ENCODE data around the gene ASPHD2.
"Not testable (repeated sequence)": the region's sequence is repeated elsewhere in the genome, so short reads cannot be mapped to it uniquely, and the experiment has no call there.

Gene ASPHD2

DNA sequence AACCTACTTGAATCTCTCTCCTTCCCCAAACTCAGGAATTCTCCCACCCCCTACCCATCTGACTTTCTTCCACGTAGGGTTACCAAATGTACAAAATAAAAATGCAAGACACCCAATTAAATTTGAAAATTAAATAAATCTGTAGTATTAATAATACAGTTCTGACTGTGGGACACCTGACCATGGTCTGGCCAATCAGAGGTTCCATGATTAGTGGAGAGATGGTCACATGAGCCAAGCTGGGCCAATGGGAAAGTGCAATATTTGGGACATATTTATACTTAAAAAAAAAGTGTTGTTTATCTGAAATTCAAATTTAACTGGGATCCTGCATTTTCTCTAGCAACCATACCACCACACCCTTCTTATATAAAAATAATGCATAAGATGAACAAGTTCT is 29.8 kb upstream of the ASPHD2 start:
- Mint-ChIP-seq H3K36me3 (ENCODE audit: insufficient read depth) (no peaks in the 10 kb centered on the region), H3K27ac (ENCODE audit: low read depth) (no peak overlapping the region), H3K4me1 (no peaks in the 10 kb centered on the region), H3K4me3 (no peak overlapping the region), H3K27me3 (peaks cover 28% of the 10 kb centered on the region), H3K9me3 (no peaks in the 10 kb centered on the region)
- ATAC-seq (replicated peaks; ENCODE audit: extremely low read depth, poor library complexity, severe bottlenecking), result no peak
- DNase-seq (ENCODE audit: low spot score in 2 of 2), result no peak

DNA sequence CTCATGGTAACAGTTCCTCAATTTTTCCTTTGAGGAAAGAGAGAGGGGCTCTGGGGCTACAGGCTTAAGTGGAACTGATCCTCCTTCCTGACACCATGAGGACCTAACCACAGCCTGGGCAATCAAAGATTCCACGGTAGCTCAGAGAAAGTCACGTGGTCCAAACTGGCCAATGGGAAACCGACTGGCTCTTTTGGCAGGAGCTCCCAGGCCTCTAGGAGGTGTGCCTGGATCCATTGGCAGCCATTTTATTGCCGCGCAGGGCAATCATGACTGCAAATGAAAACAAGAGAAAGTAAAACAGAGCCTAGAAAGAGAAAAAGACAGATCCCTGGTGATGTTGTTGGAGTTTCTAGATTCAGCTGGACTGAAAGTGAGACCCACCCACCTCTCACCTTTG is 27.3 kb upstream of the ASPHD2 start:
- Mint-ChIP-seq H3K36me3 (ENCODE audit: insufficient read depth) (no peaks in the 10 kb centered on the region), H3K27me3 (peaks cover 46% of the 10 kb centered on the region), H3K9me3 (no peaks in the 10 kb centered on the region), H3K27ac (ENCODE audit: low read depth) (no peak overlapping the region), H3K4me1 (no peaks in the 10 kb centered on the region), H3K4me3 (no peak overlapping the region)
- DNase-seq (ENCODE audit: low spot score in 2 of 2) (no peak), ATAC-seq (replicated peaks; ENCODE audit: extremely low read depth, poor library complexity, severe bottlenecking) (no peak)

DNA sequence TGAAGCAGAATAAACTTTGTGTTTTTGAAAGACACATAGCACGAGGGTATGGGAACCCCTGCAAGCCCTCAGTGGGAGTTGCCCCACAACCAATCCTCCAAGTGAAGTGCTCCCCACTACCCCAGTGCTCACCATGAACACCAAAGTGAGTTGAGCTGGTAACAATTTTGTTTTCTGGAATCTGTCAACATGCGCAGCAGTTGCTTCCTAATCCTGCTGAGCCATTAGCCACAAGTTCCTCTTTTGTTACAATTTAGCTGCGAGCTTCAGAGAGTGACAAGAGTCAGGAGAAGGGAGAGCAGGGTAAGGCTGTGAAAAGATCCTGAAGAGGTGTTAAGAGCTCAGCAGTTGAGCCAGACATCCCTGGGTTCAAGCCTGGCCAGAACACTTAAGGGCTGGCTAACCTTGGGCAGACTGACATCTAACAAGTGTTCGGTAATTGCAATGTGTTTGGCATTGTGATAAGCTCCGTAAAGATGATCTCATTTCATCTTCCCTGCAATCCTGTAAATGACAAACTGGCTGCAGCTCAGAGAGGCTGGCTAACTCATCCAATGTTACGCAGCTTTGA is 24.1 kb upstream of the ASPHD2 start:
- no peak for ATAC-seq (replicated peaks; ENCODE audit: extremely low read depth, poor library complexity, severe bottlenecking)
- Mint-ChIP-seq H3K4me3 (no peak overlapping the region), H3K4me1 (no peaks in the 10 kb centered on the region), H3K36me3 (ENCODE audit: insufficient read depth) (no peaks in the 10 kb centered on the region), H3K27me3 (peaks cover 46% of the 10 kb centered on the region), H3K27ac (ENCODE audit: low read depth) (no peak overlapping the region), H3K9me3 (no peaks in the 10 kb centered on the region)
- no peak for DNase-seq (ENCODE audit: low spot score in 2 of 2)

DNA sequence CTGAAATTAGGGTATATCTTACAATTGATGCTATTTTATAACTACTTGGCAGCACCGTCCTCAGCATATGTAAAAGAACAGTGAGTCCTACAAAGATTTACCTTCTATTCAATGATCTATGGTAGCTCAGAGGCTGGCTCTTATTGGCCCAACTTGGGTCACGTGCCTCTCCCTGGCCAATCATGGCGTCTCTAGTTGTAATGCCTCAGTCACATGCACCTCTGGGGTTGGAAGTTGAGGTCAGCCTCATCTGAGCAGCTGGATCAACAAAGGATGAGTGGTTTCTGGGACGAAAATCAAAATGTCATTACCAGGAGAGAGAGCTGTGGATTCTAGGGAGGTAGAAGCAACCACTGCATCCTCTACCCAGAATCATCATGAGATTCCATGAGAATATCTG is 22.9 kb upstream of the ASPHD2 start:
- Mint-ChIP-seq H3K9me3 (no peaks in the 10 kb centered on the region), H3K4me3 (no peak overlapping the region), H3K27ac (ENCODE audit: low read depth) (no peak overlapping the region), H3K27me3 (peaks cover 43% of the 10 kb centered on the region), H3K36me3 (ENCODE audit: insufficient read depth) (no peaks in the 10 kb centered on the region), H3K4me1 (no peaks in the 10 kb centered on the region)
- no peak for ATAC-seq (replicated peaks; ENCODE audit: extremely low read depth, poor library complexity, severe bottlenecking)
- no peak for DNase-seq (ENCODE audit: low spot score in 2 of 2)

DNA sequence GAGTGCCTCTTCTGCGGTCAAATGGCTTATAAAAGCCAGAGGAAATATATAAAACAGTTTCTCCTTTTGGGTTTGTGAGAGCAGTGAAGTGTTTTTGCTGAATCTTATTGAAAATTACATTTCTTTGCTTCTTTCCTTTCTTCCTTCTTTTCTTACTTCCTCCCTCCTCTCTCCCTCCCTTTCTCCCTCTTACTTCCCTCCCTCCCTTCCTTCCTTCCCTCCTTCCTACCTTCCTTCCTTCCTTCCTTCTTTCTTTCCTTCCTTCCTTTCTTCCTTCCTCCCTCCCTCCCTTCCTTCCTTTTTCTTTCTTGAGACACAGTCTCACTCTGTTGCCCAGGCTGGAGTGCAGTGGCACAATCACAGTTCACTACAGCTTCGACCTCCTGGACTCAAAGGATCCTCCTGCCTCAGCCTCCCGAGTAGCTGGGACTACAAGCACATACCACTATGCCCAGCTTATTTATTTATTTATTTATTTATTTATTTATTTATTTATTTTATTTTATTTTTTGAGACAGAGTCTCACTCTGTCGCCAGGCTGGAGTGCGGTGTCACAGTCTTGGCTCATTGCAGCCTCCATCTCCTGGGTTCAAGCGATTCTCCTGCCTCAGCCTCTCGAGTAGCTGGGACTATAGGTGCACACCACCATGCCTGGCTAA is 20.4 kb upstream of the ASPHD2 start:
- H3K27ac Mint-ChIP-seq (ENCODE audit: low read depth); H3K9me3 Mint-ChIP-seq; H3K36me3 Mint-ChIP-seq (ENCODE audit: insufficient read depth); H3K4me1 Mint-ChIP-seq; DNase-seq (ENCODE audit: low spot score in 2 of 2); ATAC-seq (replicated peaks; ENCODE audit: extremely low read depth, poor library complexity, severe bottlenecking); H3K4me3 Mint-ChIP-seq: not testable (repeated sequence)
- peaks cover 21% of the 10 kb centered on the region for H3K27me3 Mint-ChIP-seq

DNA sequence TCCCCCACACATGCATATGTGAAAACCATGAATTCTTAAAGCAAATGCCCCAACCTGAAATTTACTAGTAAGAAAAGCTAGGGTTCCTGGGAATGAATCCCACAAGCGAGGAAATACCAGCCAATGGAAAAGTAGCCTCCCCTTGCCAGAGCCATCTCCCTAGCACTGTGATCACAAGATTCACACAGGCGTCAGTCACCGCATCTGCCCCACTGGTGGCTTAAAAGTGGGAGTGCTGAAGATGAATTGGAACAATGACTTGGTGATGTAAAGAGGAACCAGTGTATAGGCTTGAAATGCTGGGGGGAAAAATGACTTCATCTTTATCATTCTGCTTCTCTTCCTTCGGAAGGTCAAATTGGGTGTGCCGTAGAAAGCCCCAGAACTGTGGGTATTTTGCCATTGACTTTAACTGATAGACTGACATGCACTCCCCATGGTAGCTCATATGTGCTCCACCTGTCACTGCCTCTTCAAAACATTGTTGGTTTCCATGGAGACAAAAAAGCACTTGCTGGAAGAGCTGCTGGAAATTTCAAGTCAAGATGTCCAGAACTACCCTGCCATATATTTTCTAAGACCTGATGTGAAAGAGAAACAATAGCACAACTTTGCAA is 19.2 kb upstream of the ASPHD2 start:
- Mint-ChIP-seq H3K4me1 (no peaks in the 10 kb centered on the region), H3K27ac (ENCODE audit: low read depth) (no peak overlapping the region), H3K9me3 (no peaks in the 10 kb centered on the region), H3K4me3 (no peak overlapping the region), H3K36me3 (ENCODE audit: insufficient read depth) (no peaks in the 10 kb centered on the region), H3K27me3 (peaks cover 14% of the 10 kb centered on the region)
- ATAC-seq (replicated peaks; ENCODE audit: extremely low read depth, poor library complexity, severe bottlenecking), result no peak
- no peak for DNase-seq (ENCODE audit: low spot score in 2 of 2)

DNA sequence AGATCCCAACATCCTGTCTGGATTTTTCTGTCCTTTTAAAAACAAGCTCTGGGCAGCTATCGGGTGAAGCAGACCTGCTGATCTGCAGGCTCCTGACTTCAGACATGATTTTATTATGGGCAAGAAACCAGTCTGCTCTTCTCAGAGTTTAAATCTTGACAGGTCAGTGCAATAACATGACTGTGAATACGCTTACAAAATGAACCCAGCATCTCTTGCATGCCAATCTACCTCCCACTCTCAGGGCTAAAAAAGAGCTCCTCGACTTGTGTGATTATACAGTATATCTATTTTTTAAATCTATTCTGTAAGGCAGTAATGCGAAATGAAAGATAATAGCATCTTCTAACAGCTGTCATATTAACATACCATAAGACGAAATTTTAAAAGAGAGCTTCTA is 18.7 kb upstream of the ASPHD2 start:
- DNase-seq (ENCODE audit: low spot score in 2 of 2) (no peak), ATAC-seq (replicated peaks; ENCODE audit: extremely low read depth, poor library complexity, severe bottlenecking) (no peak)
- Mint-ChIP-seq H3K4me3 (no peak overlapping the region), H3K4me1 (no peaks in the 10 kb centered on the region), H3K27ac (ENCODE audit: low read depth) (no peak overlapping the region), H3K27me3 (peaks cover 11% of the 10 kb centered on the region), H3K36me3 (ENCODE audit: insufficient read depth) (no peaks in the 10 kb centered on the region), H3K9me3 (no peaks in the 10 kb centered on the region)

DNA sequence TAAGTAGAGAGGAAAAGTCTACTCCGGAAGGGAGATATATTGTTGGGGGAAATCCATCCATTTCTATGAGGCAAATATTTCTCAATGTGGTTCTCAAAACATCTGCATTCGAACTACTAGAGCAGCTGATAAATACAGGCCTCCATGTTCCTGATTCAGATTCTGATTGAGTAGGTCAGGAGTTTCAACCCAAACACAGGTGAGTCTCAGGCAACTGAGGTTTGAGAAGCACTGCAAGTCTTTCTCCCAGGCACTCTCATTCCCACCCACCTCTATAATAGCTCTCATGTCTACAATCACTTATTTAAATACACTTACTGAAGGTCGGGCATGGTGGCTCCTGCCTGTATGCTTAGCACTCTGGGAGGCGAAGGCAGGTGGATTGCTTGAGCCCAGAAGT is 14.7 kb upstream of the ASPHD2 start:
- ATAC-seq (replicated peaks; ENCODE audit: extremely low read depth, poor library complexity, severe bottlenecking) (no peak), DNase-seq (ENCODE audit: low spot score in 2 of 2) (no peak)
- peaks cover 25% of the 10 kb centered on the region for H3K27me3 Mint-ChIP-seq
- H3K36me3 Mint-ChIP-seq (ENCODE audit: insufficient read depth), result no peaks in the 10 kb centered on the region
- no peak overlapping the region for H3K4me3 Mint-ChIP-seq
- no peak overlapping the region for H3K27ac Mint-ChIP-seq (ENCODE audit: low read depth)
- H3K4me1 Mint-ChIP-seq, result no peaks in the 10 kb centered on the region
- no peaks in the 10 kb centered on the region for H3K9me3 Mint-ChIP-seq

DNA sequence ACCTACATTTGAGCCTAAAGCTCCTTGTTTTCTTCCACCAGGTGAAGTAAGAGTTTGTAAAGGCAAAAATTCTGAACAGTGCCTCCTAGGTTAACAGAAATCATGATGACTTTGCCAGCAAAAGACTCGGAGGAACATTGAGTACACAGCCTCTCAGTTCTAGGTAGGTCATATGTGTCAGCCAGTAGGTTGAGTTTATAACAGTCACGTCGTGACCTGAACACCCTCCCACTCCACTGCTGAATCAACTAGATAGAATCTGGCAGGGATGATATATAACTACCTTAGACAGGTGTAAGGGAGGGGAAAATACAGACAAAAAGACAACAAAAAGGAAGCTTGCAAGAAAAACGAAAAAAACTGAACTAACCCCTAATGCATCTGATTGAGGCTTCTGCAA is 12.8 kb upstream of the ASPHD2 start:
- H3K4me1 Mint-ChIP-seq, result no peaks in the 10 kb centered on the region
- no peak overlapping the region for H3K27ac Mint-ChIP-seq (ENCODE audit: low read depth)
- no peaks in the 10 kb centered on the region for H3K9me3 Mint-ChIP-seq
- ATAC-seq (replicated peaks; ENCODE audit: extremely low read depth, poor library complexity, severe bottlenecking), result no peak
- no peak overlapping the region for H3K4me3 Mint-ChIP-seq
- H3K36me3 Mint-ChIP-seq (ENCODE audit: insufficient read depth), result no peaks in the 10 kb centered on the region
- DNase-seq (ENCODE audit: low spot score in 2 of 2), result no peak
- peaks cover 40% of the 10 kb centered on the region for H3K27me3 Mint-ChIP-seq

DNA sequence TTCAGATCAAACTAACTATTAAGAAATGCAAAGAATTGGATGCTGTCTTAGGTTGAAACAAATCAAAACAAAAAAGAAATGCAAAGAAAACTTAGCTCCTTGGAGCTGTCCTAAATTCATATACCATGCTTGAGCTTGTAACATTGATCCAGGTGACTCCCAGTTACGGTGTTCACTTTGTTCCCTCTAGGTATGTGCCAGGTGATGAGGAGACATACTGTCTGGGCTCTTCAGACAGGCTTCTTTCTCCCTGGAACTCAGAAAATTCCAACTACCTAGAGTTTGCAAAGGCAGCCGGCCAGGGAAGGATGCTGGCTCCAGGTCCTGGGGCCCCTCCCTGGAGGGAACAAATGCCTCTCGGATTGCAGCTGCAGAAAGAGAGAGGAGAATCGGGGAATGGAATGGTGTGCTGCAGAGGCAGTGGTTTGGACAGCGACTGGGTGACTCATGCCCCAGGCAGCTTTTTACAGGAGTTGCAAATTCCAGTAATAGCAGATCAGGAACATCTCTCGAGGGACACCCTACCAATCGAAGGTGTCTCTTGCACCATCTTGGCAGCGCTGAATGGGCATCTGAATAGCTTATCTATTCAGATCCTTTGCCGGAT is 12.3 kb upstream of the ASPHD2 start:
- Mint-ChIP-seq H3K4me1 (no peaks in the 10 kb centered on the region), H3K9me3 (no peaks in the 10 kb centered on the region), H3K4me3 (no peak overlapping the region), H3K36me3 (ENCODE audit: insufficient read depth) (no peaks in the 10 kb centered on the region), H3K27ac (ENCODE audit: low read depth) (no peak overlapping the region), H3K27me3 (peaks cover 46% of the 10 kb centered on the region)
- no peak for ATAC-seq (replicated peaks; ENCODE audit: extremely low read depth, poor library complexity, severe bottlenecking)
- no peak for DNase-seq (ENCODE audit: low spot score in 2 of 2)

DNA sequence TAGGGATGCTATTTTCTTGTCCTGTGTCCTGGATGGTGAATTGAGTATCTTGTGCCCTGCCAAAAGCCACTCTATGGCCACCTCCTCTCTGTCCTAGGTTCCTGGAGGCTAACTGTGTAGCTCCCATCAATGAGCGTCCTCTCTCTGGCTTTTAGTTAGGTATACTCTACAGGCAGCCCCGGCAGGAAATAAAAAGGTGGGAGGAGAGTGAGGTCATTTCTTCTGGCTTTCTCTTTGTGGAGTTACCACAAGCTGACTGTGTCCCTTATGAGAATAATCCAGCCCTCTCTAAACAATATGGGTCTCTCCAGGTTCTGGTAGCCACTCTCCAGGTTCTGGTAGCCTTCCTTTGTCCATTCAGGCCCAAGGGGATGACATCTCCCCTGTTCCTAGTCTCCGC is 11.7 kb upstream of the ASPHD2 start:
- Mint-ChIP-seq H3K36me3 (ENCODE audit: insufficient read depth) (no peaks in the 10 kb centered on the region), H3K4me3 (no peak overlapping the region), H3K27ac (ENCODE audit: low read depth) (no peak overlapping the region), H3K4me1 (no peaks in the 10 kb centered on the region), H3K9me3 (no peaks in the 10 kb centered on the region), H3K27me3 (peaks cover 52% of the 10 kb centered on the region)
- ATAC-seq (replicated peaks; ENCODE audit: extremely low read depth, poor library complexity, severe bottlenecking) (no peak), DNase-seq (ENCODE audit: low spot score in 2 of 2) (no peak)

DNA sequence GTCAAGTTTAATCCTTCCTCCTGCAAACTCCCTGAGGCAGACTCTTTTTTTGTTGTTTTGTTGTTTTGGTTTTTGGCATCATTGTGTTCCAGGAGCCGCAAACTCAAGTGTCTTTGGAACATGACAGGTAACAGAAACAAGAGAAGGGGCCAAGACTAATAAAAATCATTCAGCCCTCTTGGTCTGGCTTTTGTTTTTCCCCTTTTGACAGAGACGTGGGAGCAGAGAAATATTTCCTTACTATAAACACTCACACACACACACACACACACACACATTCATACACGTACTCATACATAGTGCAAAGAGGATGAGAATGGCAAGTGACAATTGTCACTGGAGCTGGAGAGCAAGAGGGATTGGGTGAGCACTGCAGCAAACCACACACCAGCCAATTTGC is 10.4 kb upstream of the ASPHD2 start:
- no peak for ATAC-seq (replicated peaks; ENCODE audit: extremely low read depth, poor library complexity, severe bottlenecking)
- Mint-ChIP-seq H3K4me3 (no peak overlapping the region), H3K27me3 (peaks cover 55% of the 10 kb centered on the region), H3K36me3 (ENCODE audit: insufficient read depth) (no peaks in the 10 kb centered on the region), H3K9me3 (no peaks in the 10 kb centered on the region), H3K4me1 (no peaks in the 10 kb centered on the region), H3K27ac (ENCODE audit: low read depth) (no peak overlapping the region)
- no peak for DNase-seq (ENCODE audit: low spot score in 2 of 2)

DNA sequence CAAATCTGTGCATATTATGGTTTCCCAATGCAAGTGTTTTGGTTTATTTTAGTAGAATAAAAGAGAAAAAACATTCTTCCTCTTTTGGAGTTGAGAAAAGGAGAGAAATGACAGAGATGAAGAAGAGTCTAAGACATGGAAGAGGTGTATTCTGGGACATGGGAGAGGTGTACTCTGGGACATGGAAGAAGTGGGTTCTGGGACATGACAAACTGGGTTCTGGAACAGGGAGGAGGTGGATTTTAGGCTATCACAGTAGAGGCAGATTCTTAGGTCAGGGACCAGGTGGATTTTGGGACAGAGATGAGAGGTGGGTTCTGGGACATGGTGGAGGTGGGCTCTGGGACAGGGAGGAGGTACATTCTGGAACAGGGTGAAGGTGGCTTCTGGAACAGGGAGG is 2.1 kb upstream of the ASPHD2 start:
- Mint-ChIP-seq H3K4me3 (peak overlapping the region; percentile 43), H3K27ac (ENCODE audit: low read depth) (peak overlapping the region; percentile 77), H3K27me3 (peaks cover 8% of the 10 kb centered on the region), H3K36me3 (ENCODE audit: insufficient read depth) (peaks cover 4% of the 10 kb centered on the region), H3K9me3 (no peaks in the 10 kb centered on the region), H3K4me1 (peaks cover 36% of the 10 kb centered on the region)
- no peak for ATAC-seq (replicated peaks; ENCODE audit: extremely low read depth, poor library complexity, severe bottlenecking)
- no peak for DNase-seq (ENCODE audit: low spot score in 2 of 2)
